Activated CD8-positive, alpha-beta T cell treated with anti-CD3 and anti-CD28 coated beads for 36 hours (primary cell): ENCODE measurements around the gene ARFGEF3. TPM values are rescaled to one million over a fixed set of nuclear protein-coding genes. Genes with fewer than 3 reads are reported as not detected.

ENCODE experiments used
- ATAC-seq: fragments of 200-7000 bp; cut with Tn5 transposase; one replicate; pipeline ENCODE4 v1.10.0; 2021; ENCODE audit warnings: mild to moderate bottlenecking, moderate library complexity
- CTCF ChIA-PET: fragments of 350-600 bp; sonication (Branson Sonifier 250); formaldehyde crosslinking; loops from one replicate; lab custom pipeline; 2021; ENCODE audit warnings: antibody characterized with exemption; lab: Charles Lee
- POLR2A ChIA-PET: fragments of 350-600 bp; sonication (Branson Sonifier 250); formaldehyde crosslinking; loops from one replicate; lab custom pipeline; 2021; ENCODE audit warnings: antibody characterized with exemption; lab: Charles Lee
- DNase-seq: peaks from one replicate; pipeline ENCODE4 v3.0.0-alpha.2; 2020
- H3K27ac Mint-ChIP-seq: one replicate; pipeline ENCODE4 v1.8.0; 2021; ENCODE audit warnings: mild to moderate bottlenecking, mixed read lengths
- H3K27me3 Mint-ChIP-seq: one replicate; pipeline ENCODE4 v1.8.0; 2021; ENCODE audit warnings: mixed read lengths
- H3K36me3 Mint-ChIP-seq: one replicate; pipeline ENCODE4 v1.8.0; 2021; ENCODE audit warnings: low read depth, mixed read lengths
- H3K4me1 Mint-ChIP-seq: one replicate; pipeline ENCODE4 v1.8.0; 2021; ENCODE audit warnings: low read depth, mixed read lengths
- H3K4me3 Mint-ChIP-seq: one replicate; pipeline ENCODE4 v1.8.0; 2021; ENCODE audit warnings: mild to moderate bottlenecking, moderate library complexity, mixed read lengths
- H3K9me3 Mint-ChIP-seq: one replicate; pipeline ENCODE4 v1.8.0; 2021; ENCODE audit warnings: mixed read lengths
- intact Hi-C: fragments of 100-400 bp; cut with micrococcal nuclease; formaldehyde crosslinking; loops from one replicate; pipeline ENCODE4 v1.10.0; 2022
- total RNA-seq, 2 experiments: library from RNA; stranded (reverse); gene quantifications; one replicate each; pipeline ENCODE4 v1.2.3, GENCODE V29; 2021
- TF ChIP-seq, protein P1 (sequence below): fragments of 200-600 bp; IDR thresholded peaks from one replicate; pipeline ENCODE4 v1.8.0; 2022; ENCODE audit warnings: antibody characterized with exemption, mild to moderate bottlenecking

The ARFGEF3 gene
- total RNA-seq, 2 experiments from 2014 or later = 1.7 to 1.8 TPM

DNA sequence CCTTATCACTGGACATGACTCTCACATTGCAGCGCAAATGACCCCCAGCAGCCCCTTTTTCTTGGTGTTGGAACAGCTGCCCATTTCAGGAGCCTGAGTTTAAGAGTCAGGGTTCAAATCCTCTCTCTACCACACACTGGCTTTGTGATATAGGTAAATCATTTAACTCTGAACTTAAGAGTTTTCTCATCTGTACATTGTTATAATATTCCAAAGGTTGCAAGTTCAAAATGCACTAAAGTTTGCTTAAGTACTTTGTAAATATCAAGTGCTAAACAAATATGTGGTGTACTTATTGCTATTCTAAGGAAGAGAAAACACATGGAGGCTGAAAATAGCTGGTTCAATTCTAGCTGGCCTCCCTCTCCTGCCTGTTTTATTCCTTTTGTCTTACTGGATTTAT, 95.9 kb downstream of the ARFGEF3 start:
- Mint-ChIP-seq H3K27ac (no peak overlapping the region), H3K27me3 (peaks cover 14% of the 10 kb centered on the region), H3K9me3 (no peaks in the 10 kb centered on the region), H3K4me3 (no peak overlapping the region), H3K36me3 (no peaks in the 10 kb centered on the region), H3K4me1 (no peaks in the 10 kb centered on the region)
- ChIA-PET CTCF (no interaction called here), POLR2A (no interaction called here)
- intact Hi-C loops = no loop called here
- ATAC-seq (no peak), DNase-seq (no peak)
- TF ChIP-seq, protein P1, sequence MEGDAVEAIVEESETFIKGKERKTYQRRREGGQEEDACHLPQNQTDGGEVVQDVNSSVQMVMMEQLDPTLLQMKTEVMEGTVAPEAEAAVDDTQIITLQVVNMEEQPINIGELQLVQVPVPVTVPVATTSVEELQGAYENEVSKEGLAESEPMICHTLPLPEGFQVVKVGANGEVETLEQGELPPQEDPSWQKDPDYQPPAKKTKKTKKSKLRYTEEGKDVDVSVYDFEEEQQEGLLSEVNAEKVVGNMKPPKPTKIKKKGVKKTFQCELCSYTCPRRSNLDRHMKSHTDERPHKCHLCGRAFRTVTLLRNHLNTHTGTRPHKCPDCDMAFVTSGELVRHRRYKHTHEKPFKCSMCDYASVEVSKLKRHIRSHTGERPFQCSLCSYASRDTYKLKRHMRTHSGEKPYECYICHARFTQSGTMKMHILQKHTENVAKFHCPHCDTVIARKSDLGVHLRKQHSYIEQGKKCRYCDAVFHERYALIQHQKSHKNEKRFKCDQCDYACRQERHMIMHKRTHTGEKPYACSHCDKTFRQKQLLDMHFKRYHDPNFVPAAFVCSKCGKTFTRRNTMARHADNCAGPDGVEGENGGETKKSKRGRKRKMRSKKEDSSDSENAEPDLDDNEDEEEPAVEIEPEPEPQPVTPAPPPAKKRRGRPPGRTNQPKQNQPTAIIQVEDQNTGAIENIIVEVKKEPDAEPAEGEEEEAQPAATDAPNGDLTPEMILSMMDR = no peak

DNA sequence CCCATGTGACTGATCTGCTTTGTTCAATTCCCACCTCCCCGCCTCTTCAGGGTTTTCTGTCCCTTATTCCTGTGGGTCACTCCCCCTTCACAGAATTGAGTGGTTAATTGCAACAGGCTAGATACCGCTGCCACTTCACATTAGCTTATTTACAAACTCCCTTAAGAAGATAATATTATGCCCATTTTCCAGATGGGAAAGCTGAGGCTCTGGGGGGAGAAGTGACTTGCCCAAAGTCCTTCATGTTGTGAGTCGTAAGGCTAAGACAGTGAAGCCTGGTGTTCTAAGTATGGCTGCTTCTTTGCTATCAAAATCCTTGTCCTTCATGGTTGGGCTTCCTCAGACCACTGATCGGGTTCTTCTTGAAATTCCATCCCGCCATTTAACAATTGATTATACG, 96.5 kb downstream of the ARFGEF3 start:
- Mint-ChIP-seq H3K9me3 (no peaks in the 10 kb centered on the region), H3K27me3 (peaks cover 14% of the 10 kb centered on the region), H3K27ac (no peak overlapping the region), H3K36me3 (no peaks in the 10 kb centered on the region), H3K4me3 (no peak overlapping the region), H3K4me1 (no peaks in the 10 kb centered on the region)
- ChIA-PET POLR2A (no interaction called here), CTCF (no interaction called here)
- DNase-seq (no peak), ATAC-seq (no peak)
- TF ChIP-seq, protein P1 = no peak
- intact Hi-C loops = no loop called here

DNA sequence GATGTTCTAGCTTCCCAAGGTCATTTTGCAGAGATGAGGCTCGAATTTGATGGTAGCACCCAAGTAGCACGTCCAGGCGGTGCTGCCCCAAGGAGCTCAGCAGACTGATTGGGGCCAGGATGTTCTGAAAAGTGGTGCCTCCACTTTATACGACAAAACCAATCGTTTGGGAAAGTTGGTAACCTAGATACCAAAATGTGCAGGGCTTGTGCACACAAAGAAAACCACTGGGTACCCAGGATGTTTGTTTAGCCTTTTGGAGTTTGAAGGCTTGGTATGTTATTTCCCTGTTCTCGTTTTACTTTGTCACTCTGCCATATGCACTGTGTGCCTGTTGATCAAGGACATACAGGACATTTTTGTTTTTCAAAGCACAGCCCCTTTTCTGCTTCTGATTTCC, 97.3 kb downstream of the ARFGEF3 start:
- Mint-ChIP-seq H3K4me3 (no peak overlapping the region), H3K27me3 (peaks cover 13% of the 10 kb centered on the region), H3K4me1 (no peaks in the 10 kb centered on the region), H3K36me3 (no peaks in the 10 kb centered on the region), H3K27ac (no peak overlapping the region), H3K9me3 (no peaks in the 10 kb centered on the region)
- no peak for DNase-seq
- ATAC-seq = no peak
- CTCF ChIA-PET = no interaction called here
- TF ChIP-seq, protein P1 = no peak
- intact Hi-C loops = no loop called here
- POLR2A ChIA-PET = no interaction called here

DNA sequence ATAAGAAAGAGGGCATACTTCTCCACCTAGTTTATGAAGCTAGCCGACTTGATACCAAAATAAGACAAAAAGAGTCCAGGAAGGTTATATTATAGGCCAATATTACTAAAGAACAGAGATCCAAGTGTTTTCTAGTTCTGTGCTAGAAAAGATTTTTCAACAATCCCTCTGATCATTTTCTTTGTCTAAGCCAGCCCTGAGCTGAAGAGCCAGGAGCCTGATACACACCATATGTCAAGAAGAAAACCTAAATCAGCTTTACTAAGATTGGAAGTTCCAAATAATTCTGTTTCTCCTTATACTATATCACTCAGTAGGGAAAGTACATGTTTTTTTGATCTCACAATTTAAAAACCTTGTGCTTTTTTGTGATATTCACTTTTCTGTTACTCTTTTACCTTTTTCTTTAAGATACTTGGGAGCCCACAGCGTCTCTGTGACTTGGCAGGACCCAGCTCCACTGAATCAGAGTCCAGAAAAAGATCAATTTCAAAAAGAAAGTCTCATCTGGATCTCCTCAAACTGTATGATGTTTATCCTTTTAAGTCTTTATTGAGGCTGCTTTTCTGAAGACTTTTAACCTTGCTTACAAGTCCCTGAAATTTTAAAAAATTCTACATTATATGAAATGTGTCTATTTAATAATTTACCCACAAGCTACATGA, 99.5 kb downstream of the ARFGEF3 start:
- DNase-seq (no peak), ATAC-seq (no peak)
- ChIA-PET CTCF (interaction anchor here (0.6 kb wide), 1 partner anchor 157 kb away, joined by 3 read pairs; no protein-coding TSS in a partner anchor), POLR2A (no interaction called here)
- intact Hi-C loops = no loop called here
- H3K4me1 Mint-ChIP-seq = no peaks in the 10 kb centered on the region
- H3K36me3 Mint-ChIP-seq = no peaks in the 10 kb centered on the region
- H3K9me3 Mint-ChIP-seq = no peaks in the 10 kb centered on the region
- peaks cover 12% of the 10 kb centered on the region for H3K27me3 Mint-ChIP-seq
- TF ChIP-seq, protein P1 = no peak
- no peak overlapping the region for H3K27ac Mint-ChIP-seq
- no peak overlapping the region for H3K4me3 Mint-ChIP-seq

DNA sequence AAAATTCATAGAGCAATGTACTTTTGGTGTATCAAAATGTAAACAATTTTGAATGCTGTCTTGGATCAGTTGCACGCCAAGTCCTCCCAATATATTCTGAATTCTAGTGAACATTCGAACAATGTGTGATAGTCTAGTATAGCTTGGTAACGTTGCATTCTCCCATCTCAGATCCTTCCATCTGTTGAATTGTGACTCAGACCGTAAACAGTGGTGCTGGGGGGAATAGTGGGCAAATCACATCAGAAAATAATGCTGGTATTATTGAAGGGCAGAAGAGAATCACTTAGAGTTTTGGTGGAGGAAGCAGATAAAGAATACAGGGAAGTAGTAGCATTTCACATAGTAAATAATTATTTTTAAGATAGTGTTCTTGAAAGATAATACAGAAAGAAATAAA, 102.2 kb downstream of the ARFGEF3 start:
- no peak for ATAC-seq
- no peak overlapping the region for H3K27ac Mint-ChIP-seq
- H3K9me3 Mint-ChIP-seq = no peaks in the 10 kb centered on the region
- intact Hi-C loops = no loop called here
- H3K4me1 Mint-ChIP-seq = no peaks in the 10 kb centered on the region
- TF ChIP-seq, protein P1 = no peak
- H3K4me3 Mint-ChIP-seq = no peak overlapping the region
- H3K27me3 Mint-ChIP-seq = peaks cover 7% of the 10 kb centered on the region
- H3K36me3 Mint-ChIP-seq = no peaks in the 10 kb centered on the region
- ChIA-PET POLR2A (no interaction called here), CTCF (no interaction called here)
- no peak for DNase-seq
